Endometrial microvascular endothelial cells (primary cell): ENCODE measurements around the gene HOMER1. TPM values are rescaled to one million over a fixed set of nuclear protein-coding genes. Genes with fewer than 3 reads are reported as not detected.
"Not testable (repeated sequence)": the region's sequence is repeated elsewhere in the genome, so short reads cannot be mapped to it uniquely, and the experiment has no call there.

Experiments used
- in situ Hi-C: cut with HindIII; loops from 2 replicates; pipeline ENCODE4 v1.10.0; 2017; ENCODE audit warnings: low sequenced_read_pairs, low pct_unique_long_range_greater_than_20kb; ENCODE audit errors: inconsistent ontology term
- total RNA-seq: library from RNA; depleted of rRNA; stranded (reverse); fragments of >200 nt; gene quantifications from one replicate; pipeline ENCODE4 v1.2.3, GENCODE V29; 2015; ENCODE audit errors: inconsistent ontology term

HOMER1 gene
- total RNA-seq, 1 donor from 2014 or later = 6.3 TPM

- in situ Hi-C loops = no loop called here
Observed at GRCh38 chr5:79521156-79521555, 7.2 kb upstream of the HOMER1 start.

- in situ Hi-C loops = no loop called here
Observed at GRCh38 chr5:79518718-79519117, 4.8 kb upstream of the HOMER1 start.

DNA sequence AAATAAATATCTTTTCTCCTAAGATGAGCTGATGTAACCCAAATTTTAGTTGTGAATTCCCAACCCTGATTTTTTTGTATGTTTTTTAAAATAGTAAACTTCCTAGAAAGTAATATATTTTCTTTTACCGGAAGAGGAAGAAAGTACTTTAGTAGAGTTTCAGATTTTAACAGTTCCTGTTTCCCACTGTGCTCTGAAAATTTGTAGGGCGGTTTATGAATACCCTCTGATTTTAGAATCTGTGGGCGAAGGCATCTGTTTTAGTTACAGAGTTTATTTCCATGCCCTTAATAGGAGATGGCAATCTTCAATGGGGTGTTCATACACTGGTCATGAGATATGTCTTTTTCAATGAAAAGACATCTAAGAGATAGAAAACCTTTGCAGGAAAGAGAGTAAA, 3.7 kb upstream of the HOMER1 start:
- in situ Hi-C loops = no loop called here

GRCh38 chr5:79516986-79517385, 3.1 kb upstream of the HOMER1 start:
- in situ Hi-C loops = no loop called here

- in situ Hi-C loops = not testable (repeated sequence)
Observed at GRCh38 chr5:79516331-79516730, 2.4 kb upstream of the HOMER1 start.

GRCh38 chr5:79514391-79515105, 614 bp upstream of the HOMER1 start:
- in situ Hi-C loops = no loop called here

GRCh38 chr5:79513308-79513703, 628 bp downstream of the HOMER1 start:
- in situ Hi-C loops = no loop called here

DNA sequence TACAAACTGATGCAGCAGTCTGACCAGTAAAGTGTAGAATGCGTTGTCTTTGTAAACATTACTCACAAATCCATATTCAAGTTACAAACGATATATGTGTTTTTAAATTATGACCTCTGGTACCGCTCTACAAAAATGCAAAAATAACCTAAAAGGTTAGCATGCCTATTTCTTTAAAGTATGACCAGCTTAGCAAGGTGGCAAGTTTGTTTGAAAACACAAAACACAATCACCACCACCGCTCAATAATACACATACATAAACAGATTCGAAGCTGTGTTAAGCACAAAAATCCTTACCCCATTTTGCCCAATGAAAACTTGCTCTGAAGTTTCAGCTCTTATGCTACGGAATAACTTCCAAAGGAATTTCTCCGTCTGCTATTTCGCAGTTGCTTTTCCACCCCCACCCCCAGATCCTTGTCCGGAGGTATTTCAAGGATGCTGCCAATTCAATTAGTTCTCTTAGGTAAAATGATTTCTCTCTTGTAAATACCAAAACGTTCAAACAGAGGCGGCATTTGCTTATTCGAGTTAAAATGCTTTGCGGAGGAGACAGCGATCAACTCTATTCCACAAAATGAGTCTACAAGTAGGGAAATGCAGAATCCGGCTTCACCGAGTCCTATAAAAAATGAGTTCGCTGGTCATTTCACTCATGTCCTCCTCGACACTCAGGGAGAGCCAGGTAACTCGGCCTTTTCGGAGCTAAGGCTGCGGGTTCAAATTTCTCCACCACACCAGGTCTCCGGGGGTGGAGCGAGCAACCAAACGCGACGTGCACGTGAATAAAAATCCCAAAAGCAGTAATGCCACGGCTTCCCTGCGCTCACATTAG, 1.2 kb downstream of the HOMER1 start:
- in situ Hi-C loops = no loop called here

GRCh38 chr5:79512049-79512448, 1.9 kb downstream of the HOMER1 start:
- in situ Hi-C loops = no loop called here

GRCh38 chr5:79510638-79511037, 3.3 kb downstream of the HOMER1 start:
- in situ Hi-C loops = no loop called here

DNA sequence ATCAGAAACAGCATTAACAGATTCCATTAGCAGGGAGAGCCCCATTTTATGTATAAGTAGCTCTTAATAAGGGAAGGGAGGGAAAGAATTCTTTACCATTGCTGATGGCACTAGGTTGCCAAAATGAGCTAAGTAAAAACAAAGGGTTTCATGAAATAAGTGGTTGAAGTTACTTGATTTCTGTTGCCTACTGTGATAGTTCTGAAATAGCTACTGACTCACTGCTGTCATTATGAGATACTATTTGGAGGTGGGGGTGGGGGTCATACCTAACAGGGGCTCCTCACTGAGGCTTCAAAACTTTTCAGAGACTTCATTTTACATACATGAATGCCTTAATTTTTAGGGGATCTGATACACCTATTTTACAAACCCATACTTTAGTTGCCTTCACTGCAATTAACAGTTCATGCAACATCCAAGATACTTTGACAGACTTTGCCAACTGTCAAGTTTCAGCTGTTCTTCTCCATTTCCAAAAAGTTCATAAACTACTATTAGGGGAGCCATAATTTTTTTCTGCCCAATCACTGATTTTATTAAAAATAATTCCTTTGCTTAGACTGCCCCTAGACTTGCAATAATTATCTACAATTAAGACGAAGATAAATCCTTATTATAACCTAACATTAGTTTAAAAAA, 4.6 kb downstream of the HOMER1 start:
- in situ Hi-C loops = no loop called here

- in situ Hi-C loops = no loop called here
Observed at GRCh38 chr5:79508794-79509193, 5.1 kb downstream of the HOMER1 start.

DNA sequence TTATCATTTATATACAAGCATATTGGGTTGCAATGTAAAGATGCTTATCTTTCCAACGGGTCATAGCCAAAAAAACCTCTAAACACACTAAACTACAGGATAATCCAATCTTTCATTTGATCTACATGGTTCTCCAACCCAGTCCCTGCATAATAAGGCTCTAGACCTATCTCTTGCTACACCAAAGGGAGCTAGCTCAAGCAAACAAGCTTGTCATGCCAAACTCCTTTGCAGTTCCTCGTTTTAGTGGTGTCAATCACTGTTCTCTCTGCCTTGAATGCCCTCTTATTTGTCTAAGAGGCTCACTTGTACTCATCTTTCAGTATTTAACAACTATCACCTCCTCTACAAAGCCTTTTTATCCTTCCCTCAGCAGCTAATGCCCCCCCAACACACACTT, 5.6 kb downstream of the HOMER1 start:
- in situ Hi-C loops = no loop called here

GRCh38 chr5:79507251-79508205, 6.4 kb downstream of the HOMER1 start:
- in situ Hi-C loops = no loop called here

DNA sequence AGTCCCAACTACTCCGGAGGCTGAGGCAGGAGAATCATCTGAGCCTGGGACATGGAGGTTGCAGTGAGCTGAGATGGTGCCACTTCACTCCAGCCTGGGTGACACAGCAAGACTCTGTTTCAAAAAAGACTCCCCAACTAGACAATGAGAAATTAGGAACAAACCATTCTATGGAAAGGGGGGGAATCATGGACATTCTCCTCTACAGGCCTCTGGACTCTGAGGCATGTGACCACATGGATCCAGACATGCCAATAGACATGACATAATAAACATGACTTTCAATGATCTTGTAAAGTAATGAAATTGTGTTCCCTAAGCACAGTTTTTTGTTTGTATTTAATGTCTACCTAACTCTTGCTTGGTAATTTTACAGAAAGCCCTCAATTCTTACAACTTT, 8.8 kb downstream of the HOMER1 start:
- in situ Hi-C loops = no loop called here

GRCh38 chr5:79503794-79504495, 10.0 kb downstream of the HOMER1 start:
- in situ Hi-C loops = no loop called here

DNA sequence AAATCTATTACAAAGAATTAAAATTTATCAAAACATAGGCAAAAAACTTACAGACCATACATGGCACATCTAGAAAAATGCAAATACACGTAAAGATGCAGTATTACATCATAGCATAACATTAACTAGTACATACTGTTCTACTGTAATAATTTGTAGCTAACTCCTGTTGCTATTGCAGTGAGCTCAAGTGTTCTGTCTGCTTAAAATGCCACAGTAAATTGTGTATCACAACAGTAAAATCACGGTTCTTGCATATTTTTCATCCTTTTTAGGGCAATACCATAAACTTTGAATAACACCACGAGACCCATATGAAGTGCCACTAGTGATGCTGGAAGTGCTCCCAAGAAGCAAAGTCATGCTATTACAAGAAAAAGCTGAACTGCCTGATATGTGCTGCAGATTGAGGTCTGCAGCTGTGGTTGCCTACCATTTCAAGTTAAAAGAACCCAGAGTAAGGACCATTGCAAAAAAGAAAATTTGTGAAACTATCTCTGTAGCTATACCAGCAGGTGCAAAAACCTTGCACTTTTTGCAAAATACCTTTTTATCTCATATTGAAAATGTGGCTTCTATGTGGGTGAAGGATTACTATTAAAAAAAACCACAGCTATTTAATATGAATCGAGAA, 14.2 kb downstream of the HOMER1 start:
- in situ Hi-C loops = no loop called here

- in situ Hi-C loops = no loop called here
Observed at GRCh38 chr5:79495311-79495710, 18.6 kb downstream of the HOMER1 start.
